ENCODE data around the gene IL19. TPM values are rescaled to one million over a fixed set of nuclear protein-coding genes. Genes with fewer than 3 reads are reported as not detected.
A peak's percentile ranks its signal among the peaks of the same experiment; 100 is the strongest.

Gene IL19
- total and polyA plus RNA-seq, 9 of the 15 experiments (the other 6 are each of a cell fraction or from before 2014, with no cell fraction given) = not detected

DNA sequence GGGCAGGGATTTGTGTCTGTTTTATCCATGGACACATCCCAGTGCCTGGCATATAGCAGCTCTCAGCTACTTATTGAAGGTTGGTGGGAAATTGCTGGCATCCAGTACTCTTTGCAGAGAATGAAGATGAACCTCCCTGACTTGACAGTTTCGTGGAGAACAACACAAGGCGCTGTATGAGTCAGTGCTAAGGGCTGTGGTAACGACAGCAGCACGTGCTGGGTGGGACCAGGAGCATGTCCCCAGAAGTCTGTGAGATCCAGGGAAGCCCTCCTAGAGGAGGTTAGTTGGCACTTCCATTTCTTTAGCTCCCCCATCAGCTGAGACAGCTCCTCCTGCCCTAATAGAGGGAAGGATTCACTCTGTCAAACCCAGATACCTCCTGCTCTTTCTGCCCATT is 25.9 kb upstream of the IL19 start:
- Histone ChIP-seq H4K20me1 (replicated peaks; ENCODE audit: control insufficient read depth, insufficient read depth, low read length) (0 out of 2 replicates have a peak, but pooled peaks cover 6% of the 10 kb centered on the region), H3K79me2 (ENCODE audit: control insufficient read depth, insufficient read depth, low read length) (no peaks in the 10 kb centered on the region), H3K9me1 (ENCODE audit: control insufficient read depth, insufficient read depth, low read length) (no peaks in the 10 kb centered on the region), H3K36me3 (ENCODE audit: control insufficient read depth, insufficient read depth, low read length) (no peaks in the 10 kb centered on the region), H3K27ac (ENCODE audit: extremely low read depth, low read depth, low read length) (no peak overlapping the region), H3K4me2 (ENCODE audit: insufficient read depth, low read length) (no peak overlapping the region), H3K4me3 (no peak overlapping the region), H3K4me1 (replicated peaks in 1 of 2; ENCODE audit: control insufficient read depth in 2 of 2, insufficient read depth in 2 of 2, low read length in 2 of 2) (no peaks in the 10 kb centered on the region), H3K27me3 (ENCODE audit: control insufficient read depth in 2 of 2, insufficient read depth in 2 of 2, low read length in 2 of 2) (peaks cover 40 to 48% of the 10 kb centered on the region in 2 experiments), H3K9me3 (replicated peaks; ENCODE audit: control insufficient read depth, insufficient read depth, low read depth, low read length) (no peaks in the 10 kb centered on the region), H3K9ac (ENCODE audit: insufficient read depth in 1 of 2, low read depth in 2 of 2, low read length in 2 of 2) (no peak overlapping the region), H2AFZ (ENCODE audit: low read depth, low read length) (no peak overlapping the region)
- ChIA-PET CTCF (ENCODE audit: low intra/inter-chr PET ratio) (no interaction called here), POLR2A (interaction anchor here (0.5 to 1.1 kb wide), 4 partner anchors 13 to 165 kb away, joined by 3 to 5 read pairs (median 3); no protein-coding TSS in a partner anchor)
- ATAC-seq = peak; percentile 56
- in situ Hi-C loops (cut with MboI) = no loop called here
- FAIRE-seq = no peak
- intact Hi-C loops (cut with micrococcal nuclease) = no loop called here
- WGBS (ENCODE audit: insufficient coverage, low coverage, missing lambda C conversion rate) = 1% methylated on average over 4 of the region's 4 CpGs
- BruUV-seq (replicated peaks) = no TSS peak
- peak in 1 of 4 experiments; percentile 26 for DNase-seq (ENCODE audit: extremely low read depth in 1 of 4, low spot score in 3 of 4)
- no peak for TF ChIP-seq CBX5 (IDR thresholded peaks at IDR 0.05; ENCODE audit: borderline replicate concordance, low read depth)
- TF ChIP-seq, protein P1, sequence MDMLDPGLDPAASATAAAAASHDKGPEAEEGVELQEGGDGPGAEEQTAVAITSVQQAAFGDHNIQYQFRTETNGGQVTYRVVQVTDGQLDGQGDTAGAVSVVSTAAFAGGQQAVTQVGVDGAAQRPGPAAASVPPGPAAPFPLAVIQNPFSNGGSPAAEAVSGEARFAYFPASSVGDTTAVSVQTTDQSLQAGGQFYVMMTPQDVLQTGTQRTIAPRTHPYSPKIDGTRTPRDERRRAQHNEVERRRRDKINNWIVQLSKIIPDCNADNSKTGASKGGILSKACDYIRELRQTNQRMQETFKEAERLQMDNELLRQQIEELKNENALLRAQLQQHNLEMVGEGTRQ (CRISPR knock-in tag; IDR thresholded peaks at IDR 0.05) = peak; percentile 25; the same call in 1 of the 2 replicates
- TF ChIP-seq TEAD4 (IDR thresholded peaks at IDR 0.05; ENCODE audit: low read length) = no peak
- peak; percentile 78; the same call in 1 of the 2 replicates for TF ChIP-seq TEAD4 (CRISPR knock-in tag; IDR thresholded peaks at IDR 0.05; ENCODE audit: borderline replicate concordance)
- no peak for TF ChIP-seq MAFK (IDR thresholded peaks at IDR 0.05; ENCODE audit: low read length)
- no peak for TF ChIP-seq STAG1 (CRISPR knock-in tag; IDR thresholded peaks at IDR 0.05; ENCODE audit: borderline replicate concordance)
- TF ChIP-seq ZNF586 (CRISPR knock-in tag; conservative IDR thresholded peaks at IDR 0.05) = no peak
- peak; percentile 57 for TF ChIP-seq FOSL1 (tag; conservative IDR thresholded peaks at IDR 0.05)
- peak; percentile 88 for TF ChIP-seq BHLHE40 (IDR thresholded peaks at IDR 0.05; ENCODE audit: low read length)
- TF ChIP-seq, protein P2, sequence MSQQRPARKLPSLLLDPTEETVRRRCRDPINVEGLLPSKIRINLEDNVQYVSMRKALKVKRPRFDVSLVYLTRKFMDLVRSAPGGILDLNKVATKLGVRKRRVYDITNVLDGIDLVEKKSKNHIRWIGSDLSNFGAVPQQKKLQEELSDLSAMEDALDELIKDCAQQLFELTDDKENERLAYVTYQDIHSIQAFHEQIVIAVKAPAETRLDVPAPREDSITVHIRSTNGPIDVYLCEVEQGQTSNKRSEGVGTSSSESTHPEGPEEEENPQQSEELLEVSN (IDR thresholded peaks at IDR 0.05; ENCODE audit: borderline replicate concordance in 1 of 2, extremely low read depth in 1 of 2, insufficient read depth in 1 of 2, insufficient read length in 1 of 2, low read depth in 1 of 2, low read length in 1 of 2, poor library complexity in 1 of 2, severe bottlenecking in 1 of 2) = peak in 1 of 2 experiments; percentile 77
- TF ChIP-seq POLR2AphosphoS5 (IDR thresholded peaks at IDR 0.05; ENCODE audit: control insufficient read depth, insufficient read depth, low read depth, low read length) = no peak
- no peak for TF ChIP-seq CHD1 (IDR thresholded peaks at IDR 0.05; ENCODE audit: low read length)
- no peak for TF ChIP-seq TBL1XR1 (IDR thresholded peaks at IDR 0.05; ENCODE audit: low read length in 2 of 2)
- TF ChIP-seq, protein P3, sequence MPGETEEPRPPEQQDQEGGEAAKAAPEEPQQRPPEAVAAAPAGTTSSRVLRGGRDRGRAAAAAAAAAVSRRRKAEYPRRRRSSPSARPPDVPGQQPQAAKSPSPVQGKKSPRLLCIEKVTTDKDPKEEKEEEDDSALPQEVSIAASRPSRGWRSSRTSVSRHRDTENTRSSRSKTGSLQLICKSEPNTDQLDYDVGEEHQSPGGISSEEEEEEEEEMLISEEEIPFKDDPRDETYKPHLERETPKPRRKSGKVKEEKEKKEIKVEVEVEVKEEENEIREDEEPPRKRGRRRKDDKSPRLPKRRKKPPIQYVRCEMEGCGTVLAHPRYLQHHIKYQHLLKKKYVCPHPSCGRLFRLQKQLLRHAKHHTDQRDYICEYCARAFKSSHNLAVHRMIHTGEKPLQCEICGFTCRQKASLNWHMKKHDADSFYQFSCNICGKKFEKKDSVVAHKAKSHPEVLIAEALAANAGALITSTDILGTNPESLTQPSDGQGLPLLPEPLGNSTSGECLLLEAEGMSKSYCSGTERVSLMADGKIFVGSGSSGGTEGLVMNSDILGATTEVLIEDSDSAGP (CRISPR knock-in tag; IDR thresholded peaks at IDR 0.05) = 0 out of 2 replicates have a peak, but pooled peaks have one; percentile 35
- TF ChIP-seq, protein P4, sequence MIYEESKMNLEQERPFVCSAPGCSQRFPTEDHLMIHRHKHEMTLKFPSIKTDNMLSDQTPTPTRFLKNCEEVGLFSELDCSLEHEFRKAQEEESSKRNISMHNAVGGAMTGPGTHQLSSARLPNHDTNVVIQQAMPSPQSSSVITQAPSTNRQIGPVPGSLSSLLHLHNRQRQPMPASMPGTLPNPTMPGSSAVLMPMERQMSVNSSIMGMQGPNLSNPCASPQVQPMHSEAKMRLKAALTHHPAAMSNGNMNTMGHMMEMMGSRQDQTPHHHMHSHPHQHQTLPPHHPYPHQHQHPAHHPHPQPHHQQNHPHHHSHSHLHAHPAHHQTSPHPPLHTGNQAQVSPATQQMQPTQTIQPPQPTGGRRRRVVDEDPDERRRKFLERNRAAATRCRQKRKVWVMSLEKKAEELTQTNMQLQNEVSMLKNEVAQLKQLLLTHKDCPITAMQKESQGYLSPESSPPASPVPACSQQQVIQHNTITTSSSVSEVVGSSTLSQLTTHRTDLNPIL (CRISPR knock-in tag; IDR thresholded peaks at IDR 0.05) = no peak
- TF ChIP-seq, protein P5, sequence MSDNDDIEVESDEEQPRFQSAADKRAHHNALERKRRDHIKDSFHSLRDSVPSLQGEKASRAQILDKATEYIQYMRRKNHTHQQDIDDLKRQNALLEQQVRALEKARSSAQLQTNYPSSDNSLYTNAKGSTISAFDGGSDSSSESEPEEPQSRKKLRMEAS (CRISPR knock-in tag; IDR thresholded peaks at IDR 0.05) = peak; percentile 96
- no peak for TF ChIP-seq XRCC5 (IDR thresholded peaks at IDR 0.05; ENCODE audit: low read depth, low read length)
- TF ChIP-seq ZKSCAN8 (CRISPR knock-in tag; IDR thresholded peaks at IDR 0.05) = no peak

Data from K562 (cell line).